Amniotic epithelial cell (primary cell): ENCODE results near the gene MACF1.

Experiments used
- DNase-seq: peaks from one replicate; pipeline ENCODE4 v3.0.0-alpha.2; 2010; ENCODE audit warnings: low read depth

MACF1 gene

DNA sequence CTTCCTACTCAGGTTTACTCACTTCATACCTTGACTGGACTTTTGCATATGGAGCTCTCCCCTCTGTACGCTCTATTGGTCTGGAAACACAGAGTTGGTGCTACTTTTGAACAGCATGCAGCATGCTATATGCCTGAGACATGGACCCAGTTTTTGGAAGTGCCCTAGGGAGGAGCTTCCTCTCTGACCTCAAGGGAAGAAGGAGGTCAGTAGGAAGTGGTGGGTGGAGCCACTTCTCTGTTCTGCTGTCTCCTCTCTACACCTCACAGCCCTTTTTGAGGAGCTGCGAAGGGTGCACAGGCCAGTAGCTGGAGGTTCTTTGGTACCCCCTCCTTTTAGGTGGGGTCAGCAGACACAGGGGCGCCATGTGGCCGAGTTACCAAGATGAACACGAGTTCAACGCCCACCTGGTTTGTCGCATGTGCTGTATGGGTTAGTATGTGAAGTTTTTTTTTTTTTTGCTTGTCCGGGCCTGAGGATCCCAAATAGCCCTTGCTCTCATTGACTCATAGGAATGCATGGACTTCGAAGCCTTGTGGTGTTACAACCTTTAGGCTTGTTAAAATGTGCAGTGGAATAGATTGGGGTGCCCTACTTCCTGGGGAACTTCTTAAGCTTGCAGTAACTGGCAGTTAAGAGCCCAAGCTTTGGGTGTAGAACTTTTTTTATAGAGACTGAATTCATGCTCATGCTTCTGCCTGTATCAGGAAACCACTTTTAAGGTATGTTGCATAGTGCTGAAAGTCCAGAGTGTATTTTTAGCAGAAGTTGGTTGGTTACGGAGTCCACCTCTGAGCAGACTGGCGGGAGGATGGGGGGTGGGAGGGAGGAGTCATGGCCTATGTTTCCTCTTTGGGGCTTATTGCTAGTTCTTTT lies 10.7 kb downstream of the MACF1 start:
- no peak for DNase-seq

DNA sequence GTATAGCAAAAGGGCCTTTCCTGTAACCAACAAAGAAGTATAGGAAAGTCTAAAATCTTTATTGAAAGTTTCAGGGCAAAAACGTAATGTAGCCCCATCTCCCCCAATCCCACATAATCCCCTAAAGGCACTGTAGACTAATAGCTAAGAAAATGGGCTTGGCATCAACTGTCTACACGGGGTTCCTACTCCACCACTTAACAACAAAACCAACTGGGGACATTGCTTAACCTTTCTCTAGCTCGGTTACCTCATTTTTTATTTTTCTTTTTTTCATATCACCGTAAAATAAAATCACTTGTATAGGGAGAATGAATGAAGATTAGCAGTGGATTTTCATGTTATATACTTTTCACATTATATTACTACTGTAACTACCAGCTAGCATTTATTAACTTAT lies 12.3 kb downstream of the MACF1 start:
- no peak for DNase-seq

DNA sequence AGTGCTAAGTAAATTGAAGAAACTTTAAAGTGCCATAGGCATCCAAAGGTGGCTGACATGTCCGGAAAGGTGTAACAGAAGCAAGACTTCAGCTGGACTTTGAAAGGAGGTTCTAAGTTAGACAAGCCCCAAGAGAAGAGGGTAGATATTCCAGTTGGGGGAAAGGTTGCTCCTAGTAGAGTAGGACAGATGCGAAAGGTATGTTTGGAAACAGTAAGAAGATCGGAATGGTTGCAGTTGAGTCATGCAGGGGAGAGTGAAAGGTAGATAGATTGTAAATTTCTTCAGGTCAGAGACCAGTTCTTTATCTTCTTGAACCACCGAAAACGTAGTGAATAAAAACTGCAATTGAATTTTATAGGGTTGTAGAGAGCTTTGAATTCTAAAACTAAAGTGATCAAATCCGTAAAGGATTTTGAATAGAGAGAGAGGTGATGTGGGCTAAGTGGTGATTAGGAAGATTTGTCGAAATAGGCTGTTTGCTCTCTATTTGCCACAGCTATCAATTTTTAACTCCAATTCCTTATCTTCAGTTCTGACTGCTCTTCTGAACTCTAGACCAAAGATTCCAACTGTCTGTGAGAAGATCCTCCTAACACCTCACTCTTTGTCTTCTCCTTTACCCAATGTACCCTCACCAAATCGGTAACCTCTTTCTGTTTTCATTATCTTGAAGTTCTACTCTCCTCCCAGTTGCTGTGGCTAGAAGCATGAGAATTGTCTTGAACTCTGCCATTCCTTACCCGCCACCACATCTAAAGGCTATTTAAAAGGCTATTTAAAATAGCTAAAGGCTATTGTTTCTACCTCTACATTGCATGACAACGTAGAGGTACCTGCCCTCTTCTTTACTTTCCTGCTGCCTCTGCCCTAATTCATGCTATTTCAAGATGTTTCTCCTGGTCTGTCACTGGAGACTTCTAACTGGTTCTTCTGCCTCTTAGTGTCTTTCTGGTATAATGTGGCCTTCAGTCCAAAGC lies 16.7 kb downstream of the MACF1 start:
- no peak for DNase-seq

DNA sequence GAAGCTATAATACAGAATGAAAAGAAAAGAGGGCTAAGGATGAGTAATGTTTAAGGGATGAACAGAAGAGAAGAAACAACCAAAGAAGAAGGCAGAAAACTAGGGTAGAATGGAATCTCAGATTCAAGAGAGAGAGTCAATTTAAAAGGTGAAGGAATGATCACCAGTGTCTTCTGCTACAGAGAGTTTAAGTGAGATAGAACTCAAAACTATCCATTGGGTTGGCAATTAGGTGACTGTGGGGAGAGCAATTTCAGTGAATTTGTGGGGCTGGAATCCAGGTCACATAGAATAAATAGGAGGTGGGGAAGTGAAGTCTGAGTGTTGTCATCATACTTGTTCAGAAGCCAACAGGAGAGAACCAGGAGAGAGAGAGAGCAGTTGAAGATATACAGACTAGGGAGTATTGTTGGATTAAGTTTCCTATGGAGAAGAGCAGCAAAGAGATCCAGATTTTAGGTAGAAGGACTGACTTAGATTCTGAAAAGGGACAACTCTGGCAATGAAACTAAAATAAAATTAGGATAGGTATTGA lies 19.9 kb downstream of the MACF1 start:
- DNase-seq: no peak

DNA sequence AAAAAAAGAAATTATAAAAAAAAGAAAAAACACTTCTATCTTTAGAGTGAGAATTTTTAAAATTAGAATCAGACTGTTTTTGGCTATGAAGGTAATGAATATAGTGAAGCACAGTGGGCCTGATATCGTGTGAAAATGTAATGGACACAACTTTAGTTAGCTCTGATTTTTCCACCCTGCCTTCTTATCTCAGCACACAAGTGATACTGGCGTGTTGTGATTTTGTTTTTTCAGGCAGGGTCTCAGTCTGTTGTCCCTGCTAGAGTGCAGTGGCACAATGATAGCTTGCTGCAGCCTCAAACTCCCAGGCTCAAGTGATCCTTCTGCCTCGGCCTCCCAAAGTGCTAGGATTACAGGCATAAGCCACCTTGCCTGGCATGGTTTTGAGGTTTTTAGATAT lies 22.3 kb downstream of the MACF1 start:
- no peak for DNase-seq

DNA sequence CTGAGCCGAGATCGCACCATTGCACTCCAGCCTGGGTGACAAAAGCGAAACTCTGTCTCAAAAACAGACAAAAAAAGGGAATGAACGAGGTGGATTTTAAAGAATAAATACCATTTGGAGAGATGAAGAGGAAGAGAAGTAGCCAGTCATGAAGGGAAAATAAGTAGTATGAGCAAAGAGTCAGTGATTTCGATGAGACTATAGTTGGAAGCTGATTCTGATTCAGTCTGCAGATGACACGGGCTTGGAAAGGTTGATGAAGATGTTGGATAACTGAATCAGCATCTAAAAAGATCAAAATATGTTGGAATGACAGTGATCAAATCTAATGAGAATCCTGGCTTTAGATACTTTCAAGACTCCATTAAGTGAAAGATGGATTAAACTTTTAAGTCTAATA lies 23.8 kb downstream of the MACF1 start:
- no peak for DNase-seq

DNA sequence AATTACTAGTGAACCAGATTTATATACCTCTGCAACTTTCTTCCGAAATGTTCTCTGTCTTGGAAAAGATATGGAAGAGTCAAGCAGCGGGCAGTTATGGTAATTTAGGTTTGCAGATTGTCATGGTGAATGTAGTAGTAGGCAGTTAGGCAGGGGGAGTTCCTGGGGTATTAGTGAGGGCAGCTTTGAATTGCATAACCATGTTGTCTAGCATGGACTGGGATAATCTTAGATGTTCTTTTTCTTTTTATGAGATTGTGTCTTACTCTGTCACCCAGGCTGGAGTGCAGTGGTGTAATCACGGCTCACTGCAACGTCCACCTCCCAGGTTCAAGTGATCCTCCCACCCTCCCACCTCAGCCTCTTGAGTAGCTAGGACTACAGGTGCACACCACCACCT lies 25.0 kb downstream of the MACF1 start:
- DNase-seq: peak; percentile 44

DNA sequence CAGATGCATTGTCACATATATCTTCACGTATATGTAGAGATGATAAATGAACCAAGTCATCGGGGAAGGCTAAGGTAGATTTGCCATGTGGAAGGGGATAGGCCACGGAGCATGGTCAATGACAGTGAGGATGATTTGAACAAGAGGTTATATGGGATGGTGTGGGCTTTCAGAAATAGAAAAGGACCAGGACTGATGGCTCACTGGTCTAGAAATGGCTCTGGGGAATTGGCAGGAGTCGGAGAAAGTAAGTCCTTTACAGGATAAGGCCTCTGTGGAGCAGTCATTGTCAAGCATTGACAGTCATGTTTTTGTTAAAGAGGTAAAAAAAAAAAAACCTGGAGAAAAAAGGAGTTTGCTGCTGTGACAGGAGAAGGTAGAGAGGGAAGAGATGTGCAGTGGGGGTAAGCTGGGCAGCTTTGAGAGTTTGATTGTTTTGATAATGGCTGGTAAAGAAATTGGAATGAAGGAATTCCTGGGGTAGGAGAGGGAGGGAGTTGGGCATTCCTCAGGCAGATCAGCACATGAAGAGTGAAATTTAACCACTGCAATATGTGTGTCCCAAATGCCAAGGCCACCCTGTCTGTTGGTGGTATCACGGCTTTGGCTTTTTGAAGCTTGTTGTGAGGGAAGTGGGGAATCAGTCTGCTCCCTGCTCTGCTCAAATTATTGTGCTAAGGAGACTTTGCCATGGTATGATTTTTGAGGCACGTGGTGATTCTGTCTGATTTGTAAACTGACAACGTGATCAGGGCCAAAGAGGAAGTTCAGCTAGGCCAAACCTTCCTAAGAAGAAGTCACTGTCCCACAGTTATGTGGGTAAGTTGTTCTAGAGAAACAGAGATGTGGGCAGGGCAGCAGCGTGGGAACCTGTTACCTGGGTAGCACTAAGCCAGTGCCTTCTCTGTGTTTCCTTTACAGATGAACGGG lies 26.0 kb downstream of the MACF1 start:
- no peak for DNase-seq

DNA sequence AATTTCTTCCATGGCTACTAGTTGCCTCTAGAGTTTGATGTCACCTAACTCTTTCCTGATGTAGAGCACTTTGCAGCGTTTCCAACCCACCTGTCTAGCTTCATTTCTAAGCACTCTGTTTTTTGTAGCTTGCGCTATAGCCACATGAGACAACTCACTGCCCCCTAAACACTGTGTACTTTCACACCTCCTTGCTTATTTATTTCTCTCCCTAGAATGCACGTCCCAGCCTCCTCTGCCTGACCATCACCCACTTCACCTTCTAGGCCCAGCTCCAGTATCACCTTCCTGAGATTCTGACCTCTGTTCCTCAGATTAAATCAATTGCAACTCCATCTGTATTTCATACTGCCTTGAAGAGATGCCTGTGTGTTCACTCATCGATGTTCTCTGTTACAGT lies 32.5 kb downstream of the MACF1 start:
- no peak for DNase-seq

DNA sequence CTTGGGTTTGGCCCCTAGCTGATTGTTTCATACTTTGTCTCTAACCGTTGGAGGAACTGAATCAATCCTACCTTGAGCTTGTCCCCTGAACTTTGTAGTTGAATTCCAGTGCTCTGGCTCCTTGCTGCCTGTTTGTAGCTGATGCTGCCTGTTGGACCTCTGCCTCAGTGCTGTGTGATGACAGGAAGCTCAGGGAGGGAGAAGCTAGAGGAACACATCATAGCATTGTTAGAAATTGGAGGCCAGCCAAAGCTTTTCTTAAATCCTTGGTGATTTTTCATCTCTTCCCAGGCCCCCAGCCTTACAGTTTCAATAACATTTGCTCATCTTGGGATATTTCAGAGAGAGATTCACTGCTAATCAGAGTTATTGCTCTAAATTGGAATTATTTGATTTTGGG lies 34.0 kb downstream of the MACF1 start:
- peak; percentile 75 for DNase-seq

DNA sequence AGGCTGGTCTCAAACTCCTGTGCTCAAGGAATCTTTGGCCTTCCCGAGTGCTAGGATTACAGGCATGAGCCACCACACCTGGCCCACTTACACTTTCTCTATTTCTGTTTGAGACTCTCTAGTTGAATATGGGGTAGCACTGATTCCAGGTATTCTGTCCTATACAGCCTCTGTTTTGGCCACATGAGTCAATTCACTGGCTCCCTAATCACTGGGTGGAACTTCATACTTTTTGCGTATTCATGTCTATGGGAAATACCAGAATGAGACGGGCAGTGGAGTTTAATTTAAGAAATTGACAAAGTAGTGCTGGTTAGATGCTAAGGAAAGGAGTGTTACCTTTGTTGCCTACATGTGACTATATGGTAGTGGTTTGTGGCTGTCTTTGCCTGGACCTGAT lies 35.5 kb downstream of the MACF1 start:
- DNase-seq: no peak

DNA sequence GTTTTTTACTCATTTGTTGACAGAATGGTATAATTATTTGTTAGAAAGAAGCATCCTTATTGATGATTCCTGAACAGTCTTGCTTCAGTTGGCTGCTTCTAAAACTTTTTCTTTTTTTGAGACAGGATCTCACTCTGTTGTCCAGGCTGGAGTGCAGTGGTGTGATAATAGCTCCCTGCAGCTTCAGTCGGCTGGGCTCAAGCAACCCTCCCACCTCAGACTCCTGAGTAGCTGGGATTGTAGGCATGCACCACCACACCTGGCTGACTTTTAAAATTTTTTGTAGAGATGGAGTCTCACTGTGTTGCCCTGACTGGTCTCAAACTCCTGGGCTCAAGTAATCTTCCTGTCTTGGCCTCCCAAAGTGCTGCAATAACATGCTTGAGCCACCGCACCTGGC lies 38.8 kb downstream of the MACF1 start:
- DNase-seq: no peak

DNA sequence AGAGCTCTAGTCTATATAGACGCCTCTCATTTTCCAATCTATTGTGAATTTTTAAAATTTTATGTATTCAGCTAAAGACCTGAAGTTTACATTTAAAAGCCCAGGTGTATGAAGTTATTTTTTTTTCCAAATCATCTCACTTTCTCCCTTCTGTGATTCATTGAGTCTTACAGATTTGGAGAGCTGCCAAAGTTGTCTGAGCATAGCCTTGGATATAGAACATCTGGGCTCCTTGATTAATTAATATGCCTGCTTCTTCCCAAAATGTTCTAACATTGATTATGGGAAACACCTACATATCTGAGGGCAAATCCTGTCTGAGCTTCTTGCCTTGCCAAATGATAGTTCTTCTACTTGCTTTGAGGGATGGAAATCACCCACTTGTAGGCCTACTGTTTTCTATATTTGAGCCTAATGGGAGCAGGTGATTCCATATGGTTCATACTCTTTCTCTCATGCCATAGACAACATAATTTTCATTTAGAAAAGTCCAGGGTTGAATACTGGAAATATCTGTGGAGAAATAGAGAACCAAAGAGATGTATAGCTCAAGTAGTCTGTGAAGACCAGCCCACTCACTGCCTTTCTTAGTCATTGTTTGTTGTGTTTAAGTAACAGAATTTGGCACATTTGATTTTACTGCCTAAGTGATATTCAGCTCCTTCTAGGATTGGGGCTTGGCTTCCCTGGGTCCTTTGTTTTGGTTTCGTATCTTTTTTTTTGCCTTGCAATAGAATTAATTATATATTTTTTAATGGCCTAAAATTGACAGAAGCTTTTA lies 46.2 kb downstream of the MACF1 start:
- peak; percentile 67 for DNase-seq

DNA sequence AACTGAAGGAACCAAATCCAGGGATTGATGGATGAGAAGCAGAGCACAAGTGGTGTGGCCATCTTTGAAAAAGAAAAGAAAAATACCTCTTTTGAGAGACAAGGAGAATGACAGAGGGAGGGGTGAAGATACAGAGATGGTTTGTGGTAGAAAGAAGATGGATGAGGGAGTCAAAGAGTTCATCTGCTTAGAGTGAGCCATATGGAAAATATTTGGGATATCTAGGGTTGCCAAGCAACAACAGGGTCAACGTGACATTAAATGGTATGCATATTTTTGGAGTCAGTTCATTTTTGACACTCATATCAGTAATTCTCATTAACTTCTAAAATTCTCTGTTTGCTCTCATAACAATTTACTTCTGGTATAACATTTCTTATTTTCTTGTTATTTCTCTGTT lies 50.7 kb downstream of the MACF1 start:
- DNase-seq: peak; percentile 73

DNA sequence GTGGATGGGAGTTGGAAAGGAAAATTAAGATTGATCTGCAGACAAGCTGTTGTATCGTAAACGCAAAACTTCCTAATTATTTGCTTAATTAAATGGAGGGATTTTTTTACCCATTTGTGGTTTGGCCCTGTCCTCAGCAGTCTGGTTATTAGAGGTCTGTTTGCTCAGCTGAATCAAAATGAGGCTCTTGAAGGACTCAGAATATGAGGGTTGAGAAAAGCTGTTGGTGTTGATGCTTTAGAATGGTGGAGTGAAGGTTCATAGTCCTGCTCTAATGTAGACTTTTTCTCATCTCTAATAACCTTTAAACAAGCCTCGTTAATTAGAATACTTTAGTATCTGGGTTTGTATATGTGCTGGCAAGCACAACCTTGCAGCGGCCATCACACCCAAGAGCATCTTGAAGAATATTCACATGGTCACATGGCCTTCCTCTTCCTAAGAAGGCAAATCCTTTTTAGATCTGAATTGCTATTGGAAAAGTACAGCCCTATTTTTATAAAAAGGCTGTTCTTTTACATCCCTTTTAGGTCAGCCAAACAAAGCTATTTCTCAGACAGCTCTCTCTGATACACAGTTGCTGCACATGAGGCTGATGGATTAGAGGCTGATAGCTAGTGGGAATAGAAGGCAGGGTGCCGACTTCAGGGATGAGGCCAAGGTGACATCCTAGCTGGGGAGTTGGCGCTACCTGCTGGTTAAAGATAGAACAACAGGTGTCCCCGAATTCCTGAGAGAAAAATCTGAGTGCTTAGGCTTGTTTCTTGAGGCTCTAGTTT lies 53.8 kb downstream of the MACF1 start:
- DNase-seq: peak; percentile 74

DNA sequence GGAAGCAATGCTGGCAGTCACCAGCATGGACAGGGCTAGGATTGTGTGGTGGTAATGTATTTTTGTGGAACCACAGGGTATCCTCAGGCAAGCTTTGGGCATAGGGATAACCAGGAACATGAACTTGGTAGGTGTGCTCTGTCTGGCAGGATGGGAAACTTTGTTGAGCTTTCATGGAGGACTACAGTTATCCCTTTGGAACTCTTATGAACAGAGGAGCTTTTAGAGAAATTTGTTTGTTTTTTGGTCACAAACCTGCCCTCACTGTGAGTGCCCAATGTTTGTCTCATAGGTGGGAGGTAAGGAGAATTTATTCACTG lies 54.4 kb downstream of the MACF1 start:
- no peak for DNase-seq

DNA sequence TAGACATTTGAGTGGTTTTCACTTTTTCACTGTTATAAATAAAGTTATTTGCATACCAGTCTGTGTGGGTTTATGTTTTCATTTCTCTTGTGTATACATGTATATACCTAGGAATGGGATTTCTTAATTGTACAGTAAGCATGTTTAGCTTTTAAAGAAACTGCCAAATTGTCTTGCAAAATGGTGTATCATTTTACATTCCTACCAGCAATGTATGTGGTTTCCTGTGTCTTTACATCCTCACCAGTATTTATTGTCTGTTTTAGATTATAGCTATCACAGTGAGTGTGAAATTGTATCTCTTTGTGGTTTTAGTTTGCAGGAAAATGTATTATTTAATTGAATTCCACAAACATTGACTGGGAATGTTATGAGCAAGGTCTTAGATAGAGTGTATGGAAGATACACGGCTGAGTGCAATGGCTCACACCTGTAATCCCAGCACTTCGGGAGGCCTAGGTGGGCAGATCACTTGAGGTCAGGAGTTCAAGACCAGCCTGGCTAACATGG lies 57.3 kb downstream of the MACF1 start:
- DNase-seq: peak; percentile 47

DNA sequence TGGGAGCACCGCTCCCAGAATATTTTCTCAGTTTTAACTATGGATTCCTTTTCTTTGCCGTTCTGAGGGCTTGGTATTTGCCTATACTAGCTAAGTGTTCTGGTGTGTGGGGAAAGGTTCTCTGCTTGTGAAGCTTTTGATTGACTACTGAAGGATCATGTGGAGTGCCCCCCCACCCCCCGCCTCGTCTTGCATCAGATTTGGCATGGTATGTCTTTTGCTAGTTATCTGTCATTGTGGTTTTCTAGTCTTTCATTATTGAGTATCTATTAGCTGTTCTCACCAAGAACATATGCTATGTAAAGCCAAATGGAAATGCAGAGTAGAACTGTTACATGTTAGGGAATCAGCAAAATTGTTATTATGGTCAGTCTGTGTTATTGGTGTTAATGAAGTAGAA lies 58.3 kb downstream of the MACF1 start:
- no peak for DNase-seq

DNA sequence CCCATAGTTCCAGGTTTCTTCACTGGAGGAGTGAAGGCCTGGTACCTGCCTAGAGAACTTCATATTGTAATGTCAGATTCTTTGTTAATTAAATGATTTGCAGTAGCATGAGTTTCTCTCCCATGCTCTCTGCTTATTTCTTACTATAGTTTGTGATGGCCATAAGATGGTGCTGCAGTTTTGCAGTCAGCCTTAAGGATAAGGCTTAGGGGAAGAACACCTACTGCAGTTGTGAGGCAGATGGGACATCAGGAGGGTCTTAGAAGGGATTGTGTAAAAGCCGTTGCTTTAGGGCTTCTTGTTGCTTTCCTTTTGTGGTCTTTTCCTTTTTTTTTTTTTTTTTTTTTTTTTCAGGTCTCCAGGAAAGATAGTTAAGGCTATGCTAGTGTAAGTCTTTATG lies 61.8 kb downstream of the MACF1 start:
- no peak for DNase-seq

DNA sequence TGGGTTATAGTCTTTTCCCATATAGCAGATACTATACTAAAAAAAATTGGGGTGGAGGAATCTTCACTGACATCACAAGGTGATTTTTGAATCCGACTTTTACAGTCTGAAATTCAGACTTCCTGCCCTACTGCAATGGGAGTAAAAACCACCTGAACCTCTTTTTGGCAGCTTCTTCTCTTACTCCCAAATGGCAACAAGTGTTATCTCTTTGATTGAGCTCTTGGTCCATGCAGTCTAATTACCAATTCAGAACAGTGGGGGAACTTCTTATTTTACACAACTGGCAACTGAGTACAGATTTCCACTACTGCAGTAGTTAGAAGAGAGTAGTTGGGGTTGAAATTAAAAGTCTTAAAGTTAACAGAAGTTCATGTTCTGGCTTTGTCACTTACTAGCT lies 62.3 kb downstream of the MACF1 start:
- no peak for DNase-seq
